Measurements from ENCODE around the gene ADD3.

Gene ADD3

DNA sequence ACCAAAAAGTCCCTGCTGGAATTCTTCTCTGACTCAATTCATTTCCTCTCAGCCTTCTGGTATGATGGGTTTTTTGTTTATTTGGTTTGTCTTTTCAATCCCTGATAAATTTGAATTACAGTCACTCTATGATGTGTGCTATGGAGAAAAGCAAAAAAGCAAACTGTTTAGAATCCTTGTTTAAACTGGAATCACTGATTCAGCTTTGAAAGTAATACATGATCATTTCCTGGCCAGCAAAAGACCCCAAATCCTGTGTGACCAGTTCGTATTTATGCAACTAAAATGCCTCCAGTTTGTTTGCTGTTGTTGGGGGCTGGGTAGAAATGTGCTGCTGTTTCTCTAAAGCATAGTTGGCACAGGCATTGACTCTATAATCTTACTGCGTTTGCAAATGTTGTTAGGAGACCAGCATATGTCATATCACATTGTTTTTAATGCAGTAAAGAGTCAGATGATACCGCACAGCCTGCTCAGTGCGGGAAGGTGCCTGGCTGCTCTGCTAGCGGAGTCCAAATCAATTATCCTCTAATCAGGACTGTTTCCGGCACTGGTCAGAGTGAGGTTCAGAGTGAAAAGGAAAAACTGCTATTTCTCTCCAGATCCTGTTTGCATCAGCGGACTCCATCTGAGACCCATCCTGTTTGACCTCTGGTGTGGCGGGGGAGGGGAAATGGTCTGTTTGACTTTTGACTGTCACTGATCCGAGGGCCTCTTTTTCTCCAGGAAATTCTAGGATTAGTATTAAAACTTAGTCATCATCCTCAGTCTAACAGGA lies 40.6 kb upstream of the ADD3 start:
- peaks cover 3% of the 10 kb centered on the region for H3K79me1 ChIP-seq (ENCODE audit: low read length)
- H3K4me3 ChIP-seq (ENCODE audit: low read depth, low read length), result no peak overlapping the region
- H2AFZ ChIP-seq (ENCODE audit: insufficient read depth, low read length, poor library complexity), result no peak overlapping the region
- peak overlapping the region; percentile 72 for H3K27ac ChIP-seq (ENCODE audit: low read depth, low read length)
- H3K14ac ChIP-seq (ENCODE audit: low read length), result no peak overlapping the region
- no peaks in the 10 kb centered on the region for H3K79me2 ChIP-seq (ENCODE audit: control insufficient read depth, insufficient read depth, low read length, poor library complexity)
- H4K91ac ChIP-seq (ENCODE audit: low read depth, low read length), result no peak overlapping the region
- no peak overlapping the region for H4K8ac ChIP-seq (ENCODE audit: low read depth, low read length)
- H2AK5ac ChIP-seq (ENCODE audit: low read length), result no peak overlapping the region
- H3K4ac ChIP-seq (ENCODE audit: low read depth, low read length), result no peak overlapping the region
- no peaks in the 10 kb centered on the region for H3K27me3 ChIP-seq (ENCODE audit: insufficient read depth, low read length)
- H3K23ac ChIP-seq (ENCODE audit: low read length), result no peak overlapping the region
- H3K18ac ChIP-seq (ENCODE audit: low read length), result no peak overlapping the region
- H4K12ac ChIP-seq (ENCODE audit: low read depth, low read length), result no peak overlapping the region
- no peak overlapping the region for H2BK120ac ChIP-seq (ENCODE audit: insufficient read depth, low read length, poor library complexity)
- H3K9ac ChIP-seq (ENCODE audit: low read length), result peak overlapping the region; percentile 5
- no CpG with 5 or more reads among the region's 9 CpGs for WGBS (ENCODE audit: extremely low coverage, insufficient coverage, insufficient read length)
- H3K36me3 ChIP-seq (ENCODE audit: control insufficient read depth in 1 of 2, insufficient read depth in 2 of 2, low read length in 2 of 2), result no peaks in the 10 kb centered on the region
- peak overlapping the region; percentile 31 for H3K4me2 ChIP-seq (ENCODE audit: low read length)
- H3K9me3 ChIP-seq (ENCODE audit: insufficient read depth, low read depth, low read length), result no peaks in the 10 kb centered on the region
- H2BK12ac ChIP-seq (ENCODE audit: low read length), result no peak overlapping the region
- peaks cover 5 to 9% of the 10 kb centered on the region in 2 experiments for H3K4me1 ChIP-seq (ENCODE audit: control insufficient read depth in 1 of 2, insufficient read depth in 2 of 2, low read length in 2 of 2)
- H2BK5ac ChIP-seq (ENCODE audit: low read depth, low read length, poor library complexity), result no peak overlapping the region
- no peak for DNase-seq

DNA sequence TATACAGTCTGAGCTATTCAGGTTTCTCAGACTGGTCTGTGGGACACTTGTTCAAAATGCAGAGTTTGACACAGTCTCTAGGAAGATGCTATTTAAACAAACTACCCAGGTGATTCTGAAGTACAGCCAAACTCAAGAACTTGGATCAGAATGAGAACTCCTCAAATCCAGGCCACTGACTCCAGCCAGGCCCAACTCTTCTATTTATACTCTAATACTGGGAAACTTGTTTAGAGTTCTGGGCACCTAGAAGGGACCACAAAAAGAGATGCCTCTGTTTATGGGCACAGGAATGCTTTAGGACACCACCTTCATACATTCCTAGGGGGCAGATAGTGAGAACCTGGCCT lies 40.1 kb upstream of the ADD3 start:
- Histone ChIP-seq H4K8ac (ENCODE audit: low read depth, low read length) (no peak overlapping the region), H2BK120ac (ENCODE audit: insufficient read depth, low read length, poor library complexity) (no peak overlapping the region), H3K4me3 (ENCODE audit: low read depth, low read length) (no peak overlapping the region), H3K9ac (ENCODE audit: low read length) (no peak overlapping the region), H3K4me2 (ENCODE audit: low read length) (peak overlapping the region; percentile 20), H4K91ac (ENCODE audit: low read depth, low read length) (no peak overlapping the region), H2BK12ac (ENCODE audit: low read length) (peak overlapping the region; percentile 77), H3K23ac (ENCODE audit: low read length) (no peak overlapping the region), H4K12ac (ENCODE audit: low read depth, low read length) (no peak overlapping the region), H3K4ac (ENCODE audit: low read depth, low read length) (no peak overlapping the region), H3K79me1 (ENCODE audit: low read length) (peaks cover 3% of the 10 kb centered on the region), H3K36me3 (ENCODE audit: control insufficient read depth in 1 of 2, insufficient read depth in 2 of 2, low read length in 2 of 2) (no peaks in the 10 kb centered on the region), H2AK5ac (ENCODE audit: low read length) (no peak overlapping the region), H2BK5ac (ENCODE audit: low read depth, low read length, poor library complexity) (peak overlapping the region; percentile 67), H3K27ac (ENCODE audit: low read depth, low read length) (peak overlapping the region; percentile 39), H2AFZ (ENCODE audit: insufficient read depth, low read length, poor library complexity) (no peak overlapping the region), H3K4me1 (ENCODE audit: control insufficient read depth in 1 of 2, insufficient read depth in 2 of 2, low read length in 2 of 2) (peaks cover 3 to 8% of the 10 kb centered on the region in 2 experiments), H3K79me2 (ENCODE audit: control insufficient read depth, insufficient read depth, low read length, poor library complexity) (no peaks in the 10 kb centered on the region), H3K18ac (ENCODE audit: low read length) (no peak overlapping the region), H3K14ac (ENCODE audit: low read length) (peak overlapping the region; percentile 77), H3K9me3 (ENCODE audit: insufficient read depth, low read depth, low read length) (no peaks in the 10 kb centered on the region), H3K27me3 (ENCODE audit: insufficient read depth, low read length) (no peaks in the 10 kb centered on the region)
- DNase-seq, result no peak

DNA sequence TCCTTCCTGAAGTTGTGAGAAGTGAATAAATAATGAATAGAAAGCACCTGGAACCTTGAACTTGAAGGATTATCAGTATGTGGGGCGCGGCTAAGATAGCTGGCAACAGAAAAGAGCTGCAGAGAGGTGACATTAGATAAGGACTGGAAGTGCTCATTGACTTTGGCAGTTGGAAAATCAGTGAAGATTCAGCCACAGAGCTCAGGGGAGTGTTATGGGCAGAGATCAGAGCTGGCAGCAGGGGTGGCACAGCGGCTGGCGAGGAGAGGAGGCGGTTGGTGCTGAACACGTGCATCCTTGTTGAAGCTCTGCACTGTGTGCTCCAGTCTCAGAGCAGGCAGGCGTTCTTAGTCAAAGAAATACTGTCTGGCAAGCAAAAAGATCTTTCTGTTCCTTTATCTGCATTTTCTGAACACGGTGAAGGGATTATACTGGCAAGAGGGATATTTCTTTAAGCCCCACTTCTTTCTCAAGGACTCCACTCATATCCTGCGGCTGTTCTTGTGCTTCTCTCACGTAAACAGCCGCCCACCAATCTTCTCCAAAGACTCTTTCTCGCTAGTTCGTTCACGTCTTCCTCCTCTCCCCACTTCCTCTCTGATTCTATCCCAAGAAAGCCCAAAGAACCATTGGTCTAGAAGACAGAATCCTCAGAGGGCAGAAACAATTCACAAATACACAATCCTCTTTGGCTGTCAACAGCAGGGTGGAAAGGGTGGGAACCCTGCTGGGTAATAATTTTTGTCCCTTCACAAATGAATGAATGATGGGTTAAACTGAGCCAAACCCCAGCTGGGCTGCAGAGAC lies 38.6 kb upstream of the ADD3 start:
- H3K4me2 ChIP-seq (ENCODE audit: low read length), result no peak overlapping the region
- no peaks in the 10 kb centered on the region for H3K79me2 ChIP-seq (ENCODE audit: control insufficient read depth, insufficient read depth, low read length, poor library complexity)
- no peak overlapping the region for H4K91ac ChIP-seq (ENCODE audit: low read depth, low read length)
- no peak overlapping the region for H4K8ac ChIP-seq (ENCODE audit: low read depth, low read length)
- H2BK12ac ChIP-seq (ENCODE audit: low read length), result peak overlapping the region; percentile 14
- H3K9me3 ChIP-seq (ENCODE audit: insufficient read depth, low read depth, low read length), result no peaks in the 10 kb centered on the region
- H3K27me3 ChIP-seq (ENCODE audit: insufficient read depth, low read length), result no peaks in the 10 kb centered on the region
- H3K27ac ChIP-seq (ENCODE audit: low read depth, low read length), result no peak overlapping the region
- H3K4me3 ChIP-seq (ENCODE audit: low read depth, low read length), result no peak overlapping the region
- no peak overlapping the region for H3K18ac ChIP-seq (ENCODE audit: low read length)
- H2AK5ac ChIP-seq (ENCODE audit: low read length), result no peak overlapping the region
- WGBS (ENCODE audit: extremely low coverage, insufficient coverage, insufficient read length), result no CpG with 5 or more reads among the region's 14 CpGs
- H3K9ac ChIP-seq (ENCODE audit: low read length), result no peak overlapping the region
- DNase-seq, result no peak
- H3K4ac ChIP-seq (ENCODE audit: low read depth, low read length), result no peak overlapping the region
- no peak overlapping the region for H2BK5ac ChIP-seq (ENCODE audit: low read depth, low read length, poor library complexity)
- no peak overlapping the region for H3K23ac ChIP-seq (ENCODE audit: low read length)
- H4K12ac ChIP-seq (ENCODE audit: low read depth, low read length), result no peak overlapping the region
- H3K14ac ChIP-seq (ENCODE audit: low read length), result no peak overlapping the region
- H3K4me1 ChIP-seq (ENCODE audit: control insufficient read depth in 1 of 2, insufficient read depth in 2 of 2, low read length in 2 of 2), result peaks cover 3 to 8% of the 10 kb centered on the region in 2 experiments
- H3K79me1 ChIP-seq (ENCODE audit: low read length), result peaks cover 3% of the 10 kb centered on the region
- H2AFZ ChIP-seq (ENCODE audit: insufficient read depth, low read length, poor library complexity), result no peak overlapping the region
- H2BK120ac ChIP-seq (ENCODE audit: insufficient read depth, low read length, poor library complexity), result no peak overlapping the region
- H3K36me3 ChIP-seq (ENCODE audit: control insufficient read depth in 1 of 2, insufficient read depth in 2 of 2, low read length in 2 of 2), result no peaks in the 10 kb centered on the region

DNA sequence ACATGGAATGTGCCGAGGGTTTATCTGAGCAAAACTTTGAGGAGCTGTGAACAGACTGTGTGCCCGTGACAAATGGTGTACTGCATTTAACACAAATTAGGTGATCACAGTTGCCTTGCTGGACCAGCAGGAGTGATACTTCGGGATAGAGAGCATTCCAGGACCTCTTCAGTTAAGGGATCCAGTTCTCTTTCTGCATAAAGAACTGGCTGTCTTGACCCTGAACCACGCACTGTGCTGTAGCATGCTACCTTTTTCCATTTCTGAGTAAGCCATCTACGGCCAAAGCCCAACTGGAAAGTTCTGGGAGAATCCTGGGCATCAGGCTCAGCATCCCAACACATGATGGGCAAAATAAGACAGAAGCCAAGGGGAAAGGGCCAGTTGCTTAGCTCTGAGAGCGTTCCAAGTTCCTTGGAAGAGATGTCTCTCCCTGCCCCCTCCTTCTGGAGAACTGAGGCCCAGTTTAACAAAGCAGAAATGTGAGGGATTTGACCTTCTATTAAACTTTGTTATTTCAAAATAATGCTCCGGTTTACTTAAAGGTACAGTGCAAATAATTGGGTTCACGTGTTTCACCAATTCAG lies 37.9 kb upstream of the ADD3 start:
- Histone ChIP-seq H3K4me2 (ENCODE audit: low read length) (no peak overlapping the region), H2AK5ac (ENCODE audit: low read length) (no peak overlapping the region), H3K18ac (ENCODE audit: low read length) (no peak overlapping the region), H4K12ac (ENCODE audit: low read depth, low read length) (no peak overlapping the region), H3K4me1 (ENCODE audit: control insufficient read depth in 1 of 2, insufficient read depth in 2 of 2, low read length in 2 of 2) (peaks cover 3 to 8% of the 10 kb centered on the region in 2 experiments), H3K79me2 (ENCODE audit: control insufficient read depth, insufficient read depth, low read length, poor library complexity) (no peaks in the 10 kb centered on the region), H3K79me1 (ENCODE audit: low read length) (peaks cover 3% of the 10 kb centered on the region), H4K91ac (ENCODE audit: low read depth, low read length) (no peak overlapping the region), H2BK12ac (ENCODE audit: low read length) (peak overlapping the region; percentile 14), H2AFZ (ENCODE audit: insufficient read depth, low read length, poor library complexity) (no peak overlapping the region), H3K9me3 (ENCODE audit: insufficient read depth, low read depth, low read length) (no peaks in the 10 kb centered on the region), H3K4ac (ENCODE audit: low read depth, low read length) (no peak overlapping the region), H2BK120ac (ENCODE audit: insufficient read depth, low read length, poor library complexity) (no peak overlapping the region), H2BK5ac (ENCODE audit: low read depth, low read length, poor library complexity) (no peak overlapping the region), H3K27ac (ENCODE audit: low read depth, low read length) (no peak overlapping the region), H3K27me3 (ENCODE audit: insufficient read depth, low read length) (no peaks in the 10 kb centered on the region), H3K14ac (ENCODE audit: low read length) (no peak overlapping the region), H3K4me3 (ENCODE audit: low read depth, low read length) (no peak overlapping the region), H4K8ac (ENCODE audit: low read depth, low read length) (no peak overlapping the region), H3K36me3 (ENCODE audit: control insufficient read depth in 1 of 2, insufficient read depth in 2 of 2, low read length in 2 of 2) (no peaks in the 10 kb centered on the region), H3K9ac (ENCODE audit: low read length) (no peak overlapping the region), H3K23ac (ENCODE audit: low read length) (no peak overlapping the region)
- WGBS (ENCODE audit: extremely low coverage, insufficient coverage, insufficient read length), result no CpG with 5 or more reads among the region's 8 CpGs
- DNase-seq, result no peak

Data from trophoblast cell (in vitro differentiated cells and primary cell).